B cell (primary cell): ENCODE results near the gene MDK. TPM values are rescaled to one million over a fixed set of nuclear protein-coding genes. Genes with fewer than 3 reads are reported as not detected.

Source experiments
- ATAC-seq: fragments of 200-7000 bp; cut with Tn5 transposase; one replicate; pipeline ENCODE4 v1.10.0; 2021; ENCODE audit warnings: low read depth, mild to moderate bottlenecking, moderate number of reproducible peaks, moderate library complexity
- CTCF ChIA-PET: fragments of 350-600 bp; sonication (Branson Sonifier 250); formaldehyde crosslinking; loops from one replicate; lab custom pipeline; 2021; ENCODE audit warnings: antibody characterized with exemption, inconsistent platforms; lab: Charles Lee
- POLR2A ChIA-PET: fragments of 350-600 bp; sonication (Branson Sonifier 250); formaldehyde crosslinking; loops from one replicate; lab custom pipeline; 2021; ENCODE audit warnings: antibody characterized with exemption; lab: Charles Lee
- DNase-seq: peaks from one replicate; pipeline ENCODE4 v3.0.0; 2013
- H2AFZ ChIP-seq: 2 replicates; pipeline ENCODE4 v1.6.1; 2012; ENCODE audit warnings: mild to moderate bottlenecking, low read depth, low read length; ENCODE audit not compliant: insufficient read depth, poor library complexity, severe bottlenecking
- H3K27ac ChIP-seq, 2 donors: 1 replicate in 1 of 2; 2 replicates in 1 of 2; pipeline ENCODE4 v1.5.1; 2012 to 2013; ENCODE audit warnings: low read length in 2 of 2, mild to moderate bottlenecking in 2 of 2, moderate library complexity in 1 of 2
- H3K27me3 ChIP-seq, 4 experiments: fragments of 200-600 bp in 1 of 4; sonication (generic) in 1 of 4; replicated peaks in 1 of 4; 1 replicate in 2 of 4; 2 replicates in 2 of 4; pipeline versions ENCODE4 v1.6.1 to v1.7.0; 2013 to 2016; ENCODE audit warnings: low read length in 3 of 4, mild to moderate bottlenecking in 2 of 4, mixed read lengths in 1 of 4, moderate library complexity in 1 of 4; ENCODE audit not compliant: insufficient read depth in 4 of 4, control insufficient read depth in 3 of 4; ENCODE audit errors: control extremely low read depth in 1 of 4
- H3K36me3 ChIP-seq, 2 experiments: replicated peaks in 1 of 2; 1 replicate in 1 of 2; 2 replicates in 1 of 2; pipeline versions ENCODE4 v1.6.1 to v1.7.1; 2013; ENCODE audit warnings: low read length in 1 of 2; ENCODE audit not compliant: insufficient read depth in 2 of 2, control insufficient read depth in 1 of 2; ENCODE audit errors: control extremely low read depth in 1 of 2, extremely low read depth in 1 of 2
- H3K4me1 ChIP-seq, 2 donors: fragments of 200-600 bp in 1 of 2; sonication (generic) in 1 of 2; 1 replicate in 1 of 2; 2 replicates in 1 of 2; pipeline versions ENCODE4 v1.5.1 to v1.6.1; 2013 to 2017; ENCODE audit warnings: low read length in 2 of 2; ENCODE audit not compliant: control insufficient read depth in 2 of 2, insufficient read depth in 2 of 2
- H3K4me2 ChIP-seq: replicated peaks from 2 replicates; pipeline ENCODE3; 2012; ENCODE audit warnings: mild to moderate bottlenecking, low read depth, low read length; ENCODE audit not compliant: poor library complexity, severe bottlenecking
- H3K4me3 ChIP-seq, 5 experiments: fragments of 200-600 bp in 1 of 5; sonication (generic) in 1 of 5; 1 replicate in 3 of 5; 2 replicates in 2 of 5; pipeline versions ENCODE4 v1.5.1 to v1.7.0; 2011 to 2016; ENCODE audit warnings: low read length in 4 of 5, mild to moderate bottlenecking in 4 of 5, low read depth in 2 of 5, control low read depth in 1 of 5, moderate library complexity in 1 of 5; ENCODE audit not compliant: insufficient read depth in 1 of 5; ENCODE audit errors: control extremely low read depth in 1 of 5, extremely low read depth in 1 of 5
- H3K79me2 ChIP-seq: fragments of 200-600 bp; sonication (generic); one replicate; pipeline ENCODE4 v1.6.0; 2016; ENCODE audit warnings: low read length; ENCODE audit not compliant: control insufficient read depth, insufficient read depth
- H3K9ac ChIP-seq: fragments of 200-600 bp; sonication (generic); 2 replicates; pipeline ENCODE4 v1.6.1; 2017; ENCODE audit warnings: mild to moderate bottlenecking, low read length, moderate library complexity
- H3K9me3 ChIP-seq, 3 donors: one replicate each; pipeline versions ENCODE4 v1.6.1 to v1.7.1; 2013; ENCODE audit warnings: low read length in 2 of 3; ENCODE audit not compliant: control insufficient read depth in 2 of 3, insufficient read depth in 1 of 3; ENCODE audit errors: control extremely low read depth in 1 of 3
- H4K20me1 ChIP-seq: 2 replicates; pipeline ENCODE4 v1.6.0; 2012; ENCODE audit warnings: mild to moderate bottlenecking, low read length; ENCODE audit not compliant: insufficient read depth, control insufficient read depth, poor library complexity, severe bottlenecking
- H3K27ac Mint-ChIP-seq: one replicate; pipeline ENCODE4 v1.8.0; 2021; ENCODE audit warnings: mixed read lengths
- H3K27me3 Mint-ChIP-seq: one replicate; pipeline ENCODE4 v1.8.0; 2021; ENCODE audit warnings: mixed read lengths
- H3K4me1 Mint-ChIP-seq: one replicate; pipeline ENCODE4 v1.8.0; 2021; ENCODE audit warnings: mixed read lengths
- H3K4me3 Mint-ChIP-seq: one replicate; pipeline ENCODE4 v1.8.0; 2021; ENCODE audit warnings: mixed read lengths
- H3K9me3 Mint-ChIP-seq: one replicate; pipeline ENCODE4 v1.8.0; 2022; ENCODE audit warnings: mixed read lengths; ENCODE audit not compliant: insufficient read depth
- CTCF ChIP-seq: fragments of 200-600 bp; IDR thresholded peaks from one replicate; pipeline ENCODE4 v1.8.0; 2022; ENCODE audit warnings: antibody characterized with exemption, mild to moderate bottlenecking
- EZH2 ChIP-seq: IDR thresholded peaks from 2 replicates; pipeline ENCODE4 v1.6.1; 2012; ENCODE audit warnings: borderline replicate concordance, low read depth, mild to moderate bottlenecking, moderate library complexity, low read length; ENCODE audit not compliant: insufficient read depth, poor library complexity, severe bottlenecking
- WGBS: methylation state at CpG from one replicate; pipeline ENCODE4 v1.1.5; 2013; ENCODE audit warnings: missing lambda C conversion rate; ENCODE audit not compliant: insufficient coverage; 5-methylcytosine and 5-hydroxymethylcytosine counted together
- intact Hi-C: fragments of 100-400 bp; cut with micrococcal nuclease; formaldehyde crosslinking; loops from one replicate; pipeline ENCODE4 v1.10.0; 2022
- polyA plus RNA-seq: library from polyadenylated mRNA; depleted of rRNA; stranded (reverse); fragments of >200 nt; gene quantifications from 2 replicates; pipeline ENCODE4 v1.2.3, GENCODE V29; 2012
- total RNA-seq, 2 donors: library from RNA; stranded (reverse); fragments of 120-200 nt in 1 of 2; gene quantifications; 1 replicate in 1 of 2; 2 replicates in 1 of 2; pipeline versions ENCODE4 v1.2.3 to v1.2.4, GENCODE V29; 2013 to 2022

Gene MDK
- total and polyA plus RNA-seq, 2 donors (not counting 1 experiment from before 2014, with no cell fraction given) = 1.5 to 2.6 TPM

- H3K4me3 ChIP-seq = no peak overlapping the region
- H3K9me3 Mint-ChIP-seq = no peaks in the 10 kb centered on the region
- peaks cover 2 to 13% of the 10 kb centered on the region in 2 donors for H3K4me1 ChIP-seq
- H3K27ac Mint-ChIP-seq = no peak overlapping the region
- H3K9me3 ChIP-seq = no peaks in the 10 kb centered on the region
- H3K4me3 Mint-ChIP-seq = no peak overlapping the region
- ChIA-PET POLR2A (interaction anchor here (0.6 kb wide), 1 partner anchor 193 kb away, joined by 3 read pairs; no protein-coding TSS in a partner anchor), CTCF (interaction anchor here (1.6 to 3.5 kb wide), 5 partner anchors 11 to 128 kb away, joined by 4 to 18 read pairs (median 9); partner anchors contain the start of gene DGKZ)
- ATAC-seq (peak; percentile 75), DNase-seq (peak; percentile 74)
- 36% methylated on average over 26 of the region's 32 CpGs for WGBS
- no peaks in the 10 kb centered on the region for H3K27me3 Mint-ChIP-seq
- intact Hi-C loops = loop anchor here (1.0 kb wide), 2 partner anchors 20 to 128 kb away; partner anchors contain the start of gene DGKZ
- H3K9ac ChIP-seq = no peak overlapping the region
- TF ChIP-seq CTCF = peak; percentile 87
- no peak for TF ChIP-seq EZH2
- H3K4me1 Mint-ChIP-seq = peaks cover 13% of the 10 kb centered on the region
- peaks cover 71% of the 10 kb centered on the region for H4K20me1 ChIP-seq
- no peaks in the 10 kb centered on the region for H3K27me3 ChIP-seq
- H3K4me2 ChIP-seq = no peak overlapping the region
- H3K36me3 ChIP-seq = peaks cover 0 to 12% of the 10 kb centered on the region in 2 experiments
- H3K79me2 ChIP-seq = peaks cover 35% of the 10 kb centered on the region
- no peak overlapping the region for H2AFZ ChIP-seq
- no peak overlapping the region for H3K27ac ChIP-seq
Measured at GRCh38 chr11:46367244-46367915, 14.1 kb upstream of the MDK start.

GRCh38 chr11:46367916-46368267 lies 13.6 kb upstream of the MDK start:
- ChIA-PET POLR2A (no interaction called here), CTCF (interaction anchor here (0.5 to 3.5 kb wide), 8 partner anchors 8 to 128 kb away, joined by 3 to 18 read pairs (median 8); partner anchors contain the start of gene DGKZ)
- H3K36me3 ChIP-seq = peaks cover 0 to 14% of the 10 kb centered on the region in 2 experiments
- DNase-seq (no peak), ATAC-seq (no peak)
- WGBS = 98% methylated on average over 8 of the region's 12 CpGs
- TF ChIP-seq CTCF = peak; percentile 42
- TF ChIP-seq EZH2 = no peak
- no peak overlapping the region for H2AFZ ChIP-seq
- no peak overlapping the region for H3K4me3 ChIP-seq
- no peaks in the 10 kb centered on the region for H3K9me3 ChIP-seq
- H4K20me1 ChIP-seq = peaks cover 65% of the 10 kb centered on the region
- no peaks in the 10 kb centered on the region for H3K27me3 ChIP-seq
- intact Hi-C loops = loop anchor here (1.0 kb wide), 2 partner anchors 21 to 129 kb away; partner anchors contain the start of gene DGKZ
- H3K79me2 ChIP-seq = peaks cover 30% of the 10 kb centered on the region
- Mint-ChIP-seq H3K27ac (no peak overlapping the region), H3K9me3 (no peaks in the 10 kb centered on the region), H3K4me3 (no peak overlapping the region), H3K27me3 (no peaks in the 10 kb centered on the region), H3K4me1 (peaks cover 9% of the 10 kb centered on the region)
- no peak overlapping the region for H3K9ac ChIP-seq
- H3K27ac ChIP-seq = no peak overlapping the region
- no peak overlapping the region for H3K4me2 ChIP-seq
- H3K4me1 ChIP-seq = peaks cover 0 to 8% of the 10 kb centered on the region in 2 donors
